GM19023 (cell line): ENCODE results near the gene SIVA1.
"Not testable (repeated sequence)": the region's sequence is repeated elsewhere in the genome, so short reads cannot be mapped to it uniquely, and the experiment has no call there.

Experiments used
- ATAC-seq: cut with Tn5 transposase; IDR thresholded peaks from one replicate; pipeline ENCODE4 v1.9.1; 2021; ENCODE audit warnings: mild to moderate bottlenecking, moderate library complexity; ENCODE audit not compliant: unreplicated experiment

The SIVA1 gene

GRCh38 chr14:104750753-104751057 is 2.2 kb upstream of the SIVA1 start:
- ATAC-seq = not testable (repeated sequence)

GRCh38 chr14:104751539-104752422 is 1.2 kb upstream of the SIVA1 start:
- no peak for ATAC-seq

GRCh38 chr14:104752423-104752734 is 568 bp upstream of the SIVA1 start:
- ATAC-seq = peak; percentile 82

- no peak for ATAC-seq
Measured at GRCh38 chr14:104753528-104754212, 723 bp downstream of the SIVA1 start.

GRCh38 chr14:104754213-104754851 is 1.4 kb downstream of the SIVA1 start:
- no peak for ATAC-seq

- ATAC-seq = no peak
Measured at GRCh38 chr14:104755621-104756020, 2.7 kb downstream of the SIVA1 start.

- ATAC-seq = no peak
Measured at GRCh38 chr14:104756477-104757237, 3.7 kb downstream of the SIVA1 start.

GRCh38 chr14:104757238-104757585 is 4.3 kb downstream of the SIVA1 start:
- ATAC-seq = no peak

GRCh38 chr14:104757681-104758392 is 4.9 kb downstream of the SIVA1 start:
- ATAC-seq = no peak

- no peak for ATAC-seq
Measured at GRCh38 chr14:104758981-104759969, 6.3 kb downstream of the SIVA1 start.

- no peak for ATAC-seq
Measured at GRCh38 chr14:104765517-104765916, 12.6 kb downstream of the SIVA1 start.

GRCh38 chr14:104766256-104766862 is 13.4 kb downstream of the SIVA1 start:
- no peak for ATAC-seq

GRCh38 chr14:104766863-104767633 is 14.1 kb downstream of the SIVA1 start:
- ATAC-seq = no peak

GRCh38 chr14:104767634-104767918 is 14.6 kb downstream of the SIVA1 start:
- ATAC-seq = no peak

GRCh38 chr14:104768437-104769323 is 15.7 kb downstream of the SIVA1 start:
- peak; percentile 74 for ATAC-seq

GRCh38 chr14:104769324-104770071 is 16.6 kb downstream of the SIVA1 start:
- ATAC-seq = no peak

GRCh38 chr14:104770072-104770579 is 17.2 kb downstream of the SIVA1 start:
- no peak for ATAC-seq
